Endothelial cell of umbilical vein (primary cell): ENCODE measurements around the gene ZBTB4.

Experiments
- EZH2 ChIP-seq: IDR thresholded peaks from 2 replicates; pipeline ENCODE4 v1.6.1; 2012; ENCODE audit warnings: borderline replicate concordance, low read depth, mild to moderate bottlenecking, moderate library complexity, low read length, inconsistent platforms; ENCODE audit not compliant: severe bottlenecking
- FOS ChIP-seq: IDR thresholded peaks from 2 replicates; pipeline ENCODE4 v1.6.1; 2011; ENCODE audit warnings: mild to moderate bottlenecking, low read length, moderate library complexity, borderline replicate concordance; ENCODE audit not compliant: insufficient read depth
- GATA2 ChIP-seq: IDR thresholded peaks from 2 replicates; pipeline ENCODE4 v1.7.0; 2011; ENCODE audit warnings: low read depth, mild to moderate bottlenecking, moderate library complexity, mixed read lengths, low read length; ENCODE audit not compliant: insufficient read length, insufficient read depth
- MYC ChIP-seq: IDR thresholded peaks from one replicate; pipeline ENCODE4 v1.6.1; 2011; ENCODE audit warnings: mild to moderate bottlenecking, low read depth, low read length
- POLR2A ChIP-seq: IDR thresholded peaks from 2 replicates; pipeline ENCODE4 v1.6.1; 2012; ENCODE audit warnings: low read depth, mild to moderate bottlenecking, control low read depth, low read length
- POLR2AphosphoS5 ChIP-seq: IDR thresholded peaks from 2 replicates; pipeline ENCODE4 v1.6.1; 2012; ENCODE audit warnings: low read depth, mild to moderate bottlenecking, control low read depth, low read length, moderate library complexity; ENCODE audit not compliant: insufficient read depth
- TF ChIP-seq, protein P1 (sequence below), 2 donors: IDR thresholded peaks; 1 replicate in 1 of 2; 2 replicates in 1 of 2; pipeline ENCODE4 v1.5.1; 2011; ENCODE audit warnings: low read length in 2 of 2, mild to moderate bottlenecking in 2 of 2, moderate library complexity in 2 of 2, control low read depth in 1 of 2, inconsistent platforms in 1 of 2, low read depth in 1 of 2; ENCODE audit not compliant: insufficient read depth in 1 of 2; ENCODE audit errors: extremely low read depth in 1 of 2

DNA sequence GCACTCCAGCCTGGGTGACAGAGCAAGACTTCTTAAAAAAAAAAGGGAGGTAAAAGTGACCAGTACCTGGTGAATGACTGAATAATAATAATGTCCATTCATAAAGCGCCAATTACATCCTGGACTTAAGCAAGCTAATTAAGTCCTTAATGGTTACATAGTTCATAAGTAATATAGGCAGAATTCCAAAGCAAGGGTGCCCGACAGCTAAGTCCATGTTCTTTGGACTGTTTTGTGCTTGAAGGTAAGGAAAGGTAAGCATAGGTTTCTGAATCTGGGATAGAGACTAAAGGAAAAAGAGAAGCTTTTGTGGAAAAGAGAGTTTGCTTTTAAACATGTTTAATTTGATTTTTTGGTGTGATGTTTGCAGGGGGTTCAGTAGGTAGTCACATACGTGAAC lies 14.5 kb upstream of the ZBTB4 start:
- TF ChIP-seq POLR2AphosphoS5 = no peak
- TF ChIP-seq, protein P1, sequence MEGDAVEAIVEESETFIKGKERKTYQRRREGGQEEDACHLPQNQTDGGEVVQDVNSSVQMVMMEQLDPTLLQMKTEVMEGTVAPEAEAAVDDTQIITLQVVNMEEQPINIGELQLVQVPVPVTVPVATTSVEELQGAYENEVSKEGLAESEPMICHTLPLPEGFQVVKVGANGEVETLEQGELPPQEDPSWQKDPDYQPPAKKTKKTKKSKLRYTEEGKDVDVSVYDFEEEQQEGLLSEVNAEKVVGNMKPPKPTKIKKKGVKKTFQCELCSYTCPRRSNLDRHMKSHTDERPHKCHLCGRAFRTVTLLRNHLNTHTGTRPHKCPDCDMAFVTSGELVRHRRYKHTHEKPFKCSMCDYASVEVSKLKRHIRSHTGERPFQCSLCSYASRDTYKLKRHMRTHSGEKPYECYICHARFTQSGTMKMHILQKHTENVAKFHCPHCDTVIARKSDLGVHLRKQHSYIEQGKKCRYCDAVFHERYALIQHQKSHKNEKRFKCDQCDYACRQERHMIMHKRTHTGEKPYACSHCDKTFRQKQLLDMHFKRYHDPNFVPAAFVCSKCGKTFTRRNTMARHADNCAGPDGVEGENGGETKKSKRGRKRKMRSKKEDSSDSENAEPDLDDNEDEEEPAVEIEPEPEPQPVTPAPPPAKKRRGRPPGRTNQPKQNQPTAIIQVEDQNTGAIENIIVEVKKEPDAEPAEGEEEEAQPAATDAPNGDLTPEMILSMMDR (IDR thresholded peaks at IDR 0.05; ENCODE audit: extremely low read depth in 1 of 2, insufficient read depth in 1 of 2, low read depth in 1 of 2, low read length in 2 of 2) = no peak
- no peak for TF ChIP-seq MYC
- no peak for TF ChIP-seq POLR2A
- TF ChIP-seq FOS = no peak
- TF ChIP-seq EZH2 = no peak
- no peak for TF ChIP-seq GATA2
